Thyroid gland (tissue), 4 donors: ENCODE data around the gene PPIL3. TPM values are rescaled to one million over a fixed set of nuclear protein-coding genes. Genes with fewer than 3 reads are reported as not detected.
"Not testable (repeated sequence)": the region's sequence is repeated elsewhere in the genome, so short reads cannot be mapped to it uniquely, and the experiment has no call there.

Source experiments
- DNase-seq, 2 donors: peaks; one replicate each; pipeline ENCODE4 v3.0.0-alpha.2; 2019
- H3K27ac ChIP-seq, 3 donors: fragments of 200-600 bp; sonication (generic); 1 replicate in 2 of 3; 2 replicates in 1 of 3; pipeline ENCODE4 v1.5.1; 2016 to 2019; ENCODE audit warnings: mild to moderate bottlenecking in 1 of 3, moderate library complexity in 1 of 3
- H3K27me3 ChIP-seq: fragments of 200-600 bp; sonication (generic); one replicate; pipeline ENCODE4 v1.5.1; 2019
- H3K36me3 ChIP-seq, 2 donors: fragments of 200-600 bp; sonication (generic); one replicate each; pipeline ENCODE4 v1.5.1; 2016 to 2019
- H3K4me1 ChIP-seq, 2 donors: fragments of 200-600 bp; sonication (generic); one replicate each; pipeline ENCODE4 v1.5.1; 2017 to 2019
- H3K4me3 ChIP-seq, 3 donors: fragments of 200-600 bp; sonication (generic); replicated peaks in 1 of 3; 1 replicate in 2 of 3; 2 replicates in 1 of 3; pipeline ENCODE4 v1.5.1; 2016; ENCODE audit warnings: mild to moderate bottlenecking in 1 of 3
- H3K9me3 ChIP-seq: fragments of 200-600 bp; sonication (generic); one replicate; pipeline ENCODE4 v1.5.1; 2017
- CTCF ChIP-seq, 6 experiments: fragments of 200-600 bp in 3 of 6; fragments of 450-650 bp in 3 of 6; sonication (generic) in 3 of 6; IDR thresholded peaks; one replicate each; pipeline ENCODE4 v1.5.1; 2016 to 2019; ENCODE audit warnings: antibody characterized with exemption in 6 of 6, mild to moderate bottlenecking in 2 of 6, inconsistent platforms in 1 of 6, moderate library complexity in 1 of 6
- POLR2A ChIP-seq, 2 donors: fragments of 450-650 bp; IDR thresholded peaks; one replicate each; pipeline ENCODE4 v1.6.1; 2017; ENCODE audit warnings: antibody characterized with exemption in 2 of 2, mild to moderate bottlenecking in 2 of 2, moderate library complexity in 1 of 2
- WGBS, 2 donors: methylation state at CpG; one replicate each; pipeline ENCODE4 v1.1.5; 2017; 5-methylcytosine and 5-hydroxymethylcytosine counted together
- intact Hi-C: fragments of 100-400 bp; cut with DNase I; formaldehyde crosslinking; loops from one replicate; pipeline ENCODE4 v1.15.1; 2023
- total RNA-seq, 4 donors: library from RNA; depleted of rRNA; stranded (reverse); fragments of >200 nt; gene quantifications; one replicate each; pipeline ENCODE4 v1.2.3, GENCODE V29; 2016

The PPIL3 gene
- total RNA-seq, 4 donors from 2014 or later, result 12.2 to 30.3 (median 26.6) TPM

- DNase-seq, result no peak
- no peak overlapping the region for H3K4me3 ChIP-seq
- peaks cover 50 to 61% of the 10 kb centered on the region in 2 donors for H3K36me3 ChIP-seq
- no peaks in the 10 kb centered on the region for H3K4me1 ChIP-seq
- no peaks in the 10 kb centered on the region for H3K9me3 ChIP-seq
- no peak overlapping the region for H3K27ac ChIP-seq
- H3K27me3 ChIP-seq, result no peaks in the 10 kb centered on the region
- intact Hi-C loops, result loop anchor here (10.0 kb wide), 1 partner anchor 51 kb away; the partner anchor contains the start of gene ORC2
- TF ChIP-seq POLR2A (IDR thresholded peaks at IDR 0.05) (no peak), CTCF (IDR thresholded peaks at IDR 0.05) (no peak)
These were observed 24.8 kb upstream of the PPIL3 start for GRCh38 chr2:200913654-200914053.

GRCh38 chr2:200909958-200910357 lies 21.1 kb upstream of the PPIL3 start:
- H3K4me3 ChIP-seq, result no peak overlapping the region
- WGBS, 2 donors, result 95% methylated on average over 4 of the region's 4 CpGs
- TF ChIP-seq CTCF (IDR thresholded peaks at IDR 0.05), result no peak
- TF ChIP-seq POLR2A (IDR thresholded peaks at IDR 0.05), result no peak
- no peak for DNase-seq
- no peaks in the 10 kb centered on the region for H3K4me1 ChIP-seq
- peaks cover 36 to 42% of the 10 kb centered on the region in 2 donors for H3K36me3 ChIP-seq
- H3K27me3 ChIP-seq, result no peaks in the 10 kb centered on the region
- H3K9me3 ChIP-seq, result no peaks in the 10 kb centered on the region
- H3K27ac ChIP-seq, result no peak overlapping the region
- intact Hi-C loops, result loop anchor here (10.0 kb wide), 2 partner anchors 55 to 265 kb away; partner anchors contain the start of gene ORC2

- no peak overlapping the region for H3K27ac ChIP-seq
- H3K9me3 ChIP-seq, result no peaks in the 10 kb centered on the region
- no peak overlapping the region for H3K4me3 ChIP-seq
- H3K4me1 ChIP-seq, result no peaks in the 10 kb centered on the region
- intact Hi-C loops, result loop anchor here (10.0 kb wide), 1 partner anchor 269 kb away; no protein-coding TSS in a partner anchor
- DNase-seq, result peak; percentile 70 to 75
- no peaks in the 10 kb centered on the region for H3K27me3 ChIP-seq
- H3K36me3 ChIP-seq, result peaks cover 17 to 20% of the 10 kb centered on the region in 2 donors
- 50 to 62% methylated on average over 2 of the region's 2 CpGs for WGBS, 2 donors
- TF ChIP-seq POLR2A (IDR thresholded peaks at IDR 0.05) (no peak), CTCF (IDR thresholded peaks at IDR 0.05) (peak in 4 of 6 experiments; percentile 44 to 70 (median 64))
These were observed 16.9 kb upstream of the PPIL3 start for GRCh38 chr2:200905618-200906296.

- TF ChIP-seq POLR2A (IDR thresholded peaks at IDR 0.05), result no peak
- peak in 5 of 6 experiments; percentile 50 to 87 (median 70) for TF ChIP-seq CTCF (IDR thresholded peaks at IDR 0.05)
- Histone ChIP-seq H3K4me1 (no peaks in the 10 kb centered on the region), H3K9me3 (no peaks in the 10 kb centered on the region), H3K4me3 (no peak overlapping the region), H3K27ac (no peak overlapping the region), H3K27me3 (no peaks in the 10 kb centered on the region), H3K36me3 (peaks cover 21 to 24% of the 10 kb centered on the region in 2 donors)
- intact Hi-C loops, result loop anchor here (5.0 to 10.0 kb wide), 2 partner anchors 166 to 273 kb away; no protein-coding TSS in a partner anchor
- DNase-seq, result peak; percentile 66 to 70
- WGBS, 2 donors, result 25 to 27% methylated on average over 4 of the region's 4 CpGs
These were observed 12.7 kb upstream of the PPIL3 start for GRCh38 chr2:200901459-200902072.

- Histone ChIP-seq H3K36me3 (peaks cover 23 to 31% of the 10 kb centered on the region in 2 donors), H3K27ac (no peak overlapping the region), H3K4me1 (no peaks in the 10 kb centered on the region), H3K27me3 (no peaks in the 10 kb centered on the region), H3K4me3 (no peak overlapping the region), H3K9me3 (no peaks in the 10 kb centered on the region)
- no peak for DNase-seq
- intact Hi-C loops, result loop anchor here (5.0 kb wide), 1 partner anchor 333 kb away; no protein-coding TSS in a partner anchor
- no peak for TF ChIP-seq POLR2A (IDR thresholded peaks at IDR 0.05)
These were observed 10.6 kb upstream of the PPIL3 start for GRCh38 chr2:200899482-200899881.

GRCh38 chr2:200881715-200882249 lies 7.1 kb downstream of the PPIL3 start:
- H3K27ac ChIP-seq, H3K4me3 ChIP-seq, H3K27me3 ChIP-seq, DNase-seq, H3K4me1 ChIP-seq, intact Hi-C loops, H3K9me3 ChIP-seq: not testable (repeated sequence)
- peaks cover 41 to 53% of the 10 kb centered on the region in 2 donors for H3K36me3 ChIP-seq
- 89 to 90% methylated on average over 2 of the region's 2 CpGs for WGBS, 2 donors
